Activated CD8-positive, alpha-beta memory T cell treated with anti-CD3 and anti-CD28 coated beads, Interleukin-2, amount 50 U/mL, for 24 hours (primary cell): ENCODE data around the gene NPAS2.

ENCODE experiments used
- DNase-seq: peaks from one replicate; pipeline ENCODE4 v3.0.0-alpha.2; 2020; ENCODE audit errors: extremely low read depth

The NPAS2 gene

DNA sequence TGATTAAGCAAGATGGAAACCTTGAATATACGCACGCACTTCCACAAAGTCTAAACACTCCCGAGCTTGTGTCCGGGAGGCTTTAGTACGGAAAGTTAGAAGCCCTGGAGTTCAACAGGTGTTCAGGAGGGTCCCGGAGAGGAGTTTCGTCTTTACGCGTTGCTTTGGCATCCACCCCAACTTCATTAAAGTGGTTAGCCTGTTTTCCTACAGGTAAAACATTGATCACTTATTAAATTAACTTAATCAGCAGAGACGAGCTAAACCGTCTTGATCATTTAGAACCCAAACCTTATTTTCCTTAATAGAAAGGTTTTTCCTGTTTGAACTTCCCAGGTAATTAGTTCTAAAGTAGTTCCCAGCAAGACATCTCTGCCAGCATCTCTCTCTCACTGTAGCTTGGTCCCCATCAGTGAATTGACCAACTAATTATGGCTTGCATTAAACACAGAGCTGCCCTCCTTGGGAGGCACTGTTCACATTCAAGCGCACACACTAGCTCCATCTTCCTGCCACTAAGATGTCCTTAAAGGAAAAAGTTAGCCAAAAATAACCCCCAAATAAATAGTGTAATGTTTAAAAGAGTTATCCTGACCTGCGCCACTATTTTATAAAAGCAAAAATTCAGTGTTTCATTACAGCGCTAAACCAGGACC lies 1.4 kb downstream of the NPAS2 start:
- no peak for DNase-seq

DNA sequence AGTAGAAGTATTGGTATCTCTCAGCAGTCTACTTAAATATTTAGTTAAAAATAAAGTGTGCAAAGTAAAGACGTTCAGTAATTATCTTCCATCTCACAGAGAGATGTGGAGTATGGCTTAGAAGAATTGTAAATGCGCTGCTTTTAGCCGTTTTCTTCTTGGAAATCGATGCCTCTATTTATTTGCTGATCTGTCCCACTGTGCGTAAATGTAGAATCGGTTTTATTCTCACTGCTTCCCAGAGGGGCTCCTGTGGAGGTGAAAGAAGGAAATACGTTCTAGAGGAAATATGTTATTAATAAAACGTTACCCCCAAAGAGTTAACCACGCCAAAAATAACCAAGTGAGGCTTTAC lies 1.9 kb downstream of the NPAS2 start:
- DNase-seq = no peak

DNA sequence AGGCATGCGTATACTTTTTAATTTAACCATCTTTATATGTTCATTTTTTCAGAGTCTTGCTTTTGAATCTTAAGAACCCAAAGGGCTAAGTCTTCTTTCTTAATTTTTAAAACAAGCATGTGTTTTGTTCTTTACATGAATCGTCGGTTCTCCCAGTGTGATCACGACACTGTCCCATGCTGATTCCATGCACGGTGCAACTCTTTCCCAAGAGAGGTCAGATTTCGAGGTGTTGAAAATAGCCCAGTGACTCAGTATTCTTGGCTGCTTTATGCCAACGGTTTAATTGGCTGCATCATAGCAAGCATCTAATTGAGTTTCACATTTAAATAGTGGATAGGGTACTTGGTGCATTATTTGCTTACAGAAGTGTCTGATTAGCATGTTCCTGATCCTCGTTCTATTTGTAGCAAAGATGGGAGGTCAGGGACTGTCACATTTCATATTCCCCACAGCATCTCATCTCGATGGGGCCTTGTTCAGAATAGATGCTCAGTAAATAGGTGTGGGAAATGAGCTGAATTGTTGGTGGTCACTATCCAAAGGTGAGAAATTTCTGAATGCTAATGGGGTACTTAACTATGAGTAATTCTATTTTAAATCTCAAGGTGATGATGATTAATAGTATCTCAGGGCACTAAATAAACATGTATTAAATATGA lies 2.8 kb downstream of the NPAS2 start:
- no peak for DNase-seq

DNA sequence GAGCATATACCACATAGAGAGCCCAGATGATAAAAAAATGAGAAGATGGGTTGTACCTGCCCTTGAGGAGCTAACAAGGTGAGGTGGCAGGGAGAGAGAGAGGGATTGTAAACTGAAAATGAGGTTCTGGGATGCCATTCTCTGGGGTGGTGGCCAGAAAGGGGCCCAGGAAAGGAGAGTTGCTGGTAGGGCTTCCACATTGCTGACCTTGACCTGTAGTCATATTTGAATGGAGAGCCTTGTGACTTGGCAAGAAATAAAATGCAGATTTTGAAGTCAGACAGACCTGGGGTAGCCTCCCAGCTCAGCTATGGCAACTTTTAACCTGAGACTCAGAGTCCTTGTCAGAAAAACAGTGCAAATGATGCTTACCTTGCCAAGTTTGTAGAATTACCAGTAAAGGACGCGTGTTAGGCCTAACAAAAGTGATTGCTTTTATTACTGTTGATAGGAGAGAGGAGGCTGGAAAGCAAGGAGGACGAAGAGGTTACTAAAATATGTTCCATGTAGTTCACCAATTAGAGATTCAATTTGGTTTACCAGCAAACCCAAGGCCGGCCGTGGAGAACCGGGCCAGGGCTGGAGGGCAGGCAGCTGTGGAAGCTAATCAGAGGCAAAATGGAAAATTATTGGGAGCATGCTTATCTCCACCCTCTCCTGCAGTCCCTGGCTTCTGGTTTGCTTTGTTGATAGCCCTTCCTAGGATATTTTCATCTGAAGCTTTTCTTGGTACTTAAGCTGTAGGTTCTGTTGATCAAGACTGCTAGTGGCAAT lies 3.9 kb downstream of the NPAS2 start:
- no peak for DNase-seq

DNA sequence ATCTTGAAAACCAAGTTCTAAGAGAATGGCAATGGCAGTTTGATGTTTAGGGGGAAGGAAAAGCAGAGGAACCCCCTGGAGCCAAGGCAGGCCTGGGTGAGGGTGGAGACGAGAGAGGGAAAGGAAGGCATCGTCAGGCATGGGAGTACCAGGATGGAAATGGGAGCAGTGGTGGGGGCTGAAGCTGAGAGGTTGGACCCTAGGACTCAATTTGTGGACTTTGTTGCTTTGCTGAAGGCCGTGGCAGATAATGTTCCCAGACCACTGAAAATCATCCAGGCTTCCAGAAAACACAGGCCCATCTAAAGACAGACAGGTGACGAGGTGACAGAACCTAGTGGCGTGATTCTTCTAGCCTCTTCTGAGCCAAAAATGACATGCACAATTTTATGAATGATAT lies 4.9 kb downstream of the NPAS2 start:
- DNase-seq = no peak

DNA sequence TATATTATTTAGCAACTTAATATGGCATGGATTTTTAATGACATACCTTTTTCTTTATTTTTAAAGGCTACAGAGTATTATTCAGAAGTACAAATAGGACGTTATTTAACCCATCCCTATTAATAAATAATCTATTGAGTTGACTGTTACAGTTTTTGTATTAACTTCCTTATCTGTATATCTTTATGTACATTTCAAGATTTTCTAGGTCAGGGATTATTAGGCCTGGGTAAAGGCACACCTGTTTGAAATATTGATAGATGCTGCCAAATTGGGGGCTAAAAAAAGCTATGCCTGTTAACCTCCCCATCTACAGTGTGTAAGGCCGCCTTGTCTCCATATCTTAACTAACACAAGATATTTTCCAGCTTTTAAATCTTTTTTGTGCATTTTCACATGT lies 6.6 kb downstream of the NPAS2 start:
- no peak for DNase-seq

DNA sequence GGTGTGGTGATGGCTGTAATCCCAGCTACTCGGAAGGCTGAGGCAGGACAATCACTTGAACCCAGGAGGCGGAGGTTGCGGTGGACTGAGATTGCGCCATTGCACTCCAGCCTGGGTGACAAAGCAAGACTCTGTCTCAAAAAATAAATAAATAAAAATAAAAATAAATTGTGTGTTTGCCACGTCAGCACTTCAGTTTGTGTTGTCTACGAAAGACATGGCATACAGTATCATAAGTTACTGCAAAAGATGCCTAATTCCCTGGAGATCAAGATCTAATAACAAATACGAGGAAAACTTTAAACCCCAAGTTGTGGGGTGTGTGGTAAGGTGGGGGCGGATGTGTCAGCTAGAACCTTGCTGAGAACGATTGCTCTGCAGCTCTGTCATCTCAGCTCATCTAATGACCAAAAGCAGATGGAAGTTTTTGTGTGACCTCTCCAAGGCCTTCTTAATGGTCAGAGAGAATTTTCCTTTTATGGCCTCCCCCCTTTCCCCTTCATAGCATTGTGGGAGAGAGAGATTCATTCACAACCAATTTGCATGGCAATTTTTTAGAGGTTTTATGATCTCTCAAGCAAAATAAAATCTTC lies 11.3 kb downstream of the NPAS2 start:
- no peak for DNase-seq

DNA sequence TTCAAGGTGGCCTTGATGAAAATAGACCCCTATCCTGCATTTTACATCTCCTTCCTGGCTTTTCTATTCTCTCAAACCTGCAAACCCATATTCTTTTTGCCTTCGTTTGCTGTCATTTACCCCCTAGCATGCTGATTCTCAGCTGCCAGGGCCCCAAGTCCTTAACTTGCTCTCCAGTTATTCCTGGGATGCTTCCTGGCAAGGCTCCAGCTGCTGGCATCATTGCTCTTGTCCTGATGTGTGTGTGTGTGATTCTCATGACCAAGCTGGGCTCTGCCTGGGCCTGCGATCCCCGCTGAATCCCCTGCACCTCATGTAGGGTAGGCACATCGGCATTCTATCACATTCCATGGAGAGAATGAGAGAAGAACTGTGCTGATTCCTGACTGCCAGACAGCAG lies 11.9 kb downstream of the NPAS2 start:
- DNase-seq = no peak

DNA sequence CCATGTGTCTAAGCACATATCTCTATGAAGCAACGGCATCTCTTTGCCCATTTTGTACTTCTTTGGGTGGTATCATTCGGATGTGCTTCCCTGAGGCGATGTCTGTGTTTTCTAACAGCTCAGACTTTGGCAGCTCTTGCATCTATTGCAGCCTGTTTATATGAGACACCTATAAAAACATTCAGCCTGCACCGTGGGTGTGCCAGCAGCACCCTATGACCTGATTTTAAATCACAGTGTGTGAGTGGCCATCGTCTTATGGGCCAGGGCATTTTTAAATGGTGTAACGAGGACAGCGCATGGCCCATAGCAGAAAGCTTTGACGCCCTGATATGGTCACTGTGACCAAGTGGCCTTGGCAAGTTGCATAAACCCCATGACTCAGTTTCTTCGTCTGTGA lies 12.9 kb downstream of the NPAS2 start:
- DNase-seq = no peak

DNA sequence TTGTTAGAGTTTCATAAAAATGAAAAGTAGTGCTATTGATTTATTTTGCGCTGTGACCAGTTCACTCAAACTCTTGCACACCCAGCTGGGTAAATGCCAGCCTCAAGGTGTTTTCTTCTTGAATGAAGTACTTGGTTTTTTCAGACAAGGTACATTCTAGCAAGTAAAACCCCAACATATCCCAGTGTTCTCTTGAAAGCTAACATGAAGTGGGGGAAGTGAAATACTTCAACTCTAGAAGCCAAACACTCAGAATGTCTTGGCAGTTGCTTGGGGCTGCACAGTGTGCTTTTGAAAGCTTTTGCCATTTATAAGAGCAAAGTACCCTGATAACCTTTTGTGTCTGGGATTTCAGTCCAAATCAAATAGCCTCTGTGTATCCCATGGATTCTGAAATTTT lies 13.4 kb downstream of the NPAS2 start:
- no peak for DNase-seq

DNA sequence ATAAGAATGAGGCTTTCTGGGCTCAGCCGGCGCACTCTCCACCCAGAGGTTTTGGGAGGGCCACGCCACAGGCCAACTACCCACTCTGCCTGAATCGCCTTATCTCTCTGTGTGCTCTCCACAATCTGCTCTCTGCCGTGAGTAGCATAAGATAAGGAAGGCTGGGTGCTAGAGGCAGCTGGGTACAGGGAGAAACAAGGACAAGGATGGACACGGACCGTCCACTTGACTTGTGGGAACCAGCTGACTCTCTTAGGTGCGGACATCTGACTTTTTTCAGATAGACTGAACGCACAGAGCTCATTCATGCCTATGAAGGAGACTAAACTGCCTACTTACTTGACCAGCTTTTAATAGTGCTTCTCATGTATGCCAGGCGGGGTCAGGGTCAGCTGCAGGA lies 14.3 kb downstream of the NPAS2 start:
- no peak for DNase-seq

DNA sequence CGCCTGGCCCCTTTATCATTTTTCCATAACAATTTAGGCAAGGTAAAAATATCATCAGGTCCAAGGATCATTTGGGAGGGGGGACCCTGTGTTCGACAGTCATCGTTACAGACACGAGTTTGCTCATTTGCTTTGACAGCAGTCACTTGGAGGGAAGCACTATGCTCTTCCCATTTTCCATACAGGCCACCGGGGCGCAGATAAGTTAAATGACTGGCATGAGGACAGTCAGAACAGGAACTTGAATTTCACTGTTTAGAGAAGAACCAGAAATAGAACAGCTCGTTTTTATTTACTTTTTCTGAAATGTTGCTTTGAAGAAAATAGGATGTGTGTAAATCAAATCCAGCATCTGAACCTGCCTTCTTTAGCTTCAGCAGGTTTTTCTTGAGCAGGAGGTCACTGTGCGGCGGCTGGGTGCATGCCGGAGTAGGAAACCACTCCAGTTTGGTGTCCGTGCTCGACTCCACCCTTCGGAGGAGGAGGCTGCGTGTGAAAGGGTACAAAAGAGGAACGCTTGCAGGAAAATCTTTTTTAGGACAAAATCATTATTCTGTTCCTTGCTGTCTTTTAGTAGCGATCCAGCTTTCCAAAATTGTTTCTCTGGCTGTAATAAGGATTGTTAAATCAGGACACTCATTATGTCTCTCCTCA lies 15.2 kb downstream of the NPAS2 start:
- DNase-seq = no peak

DNA sequence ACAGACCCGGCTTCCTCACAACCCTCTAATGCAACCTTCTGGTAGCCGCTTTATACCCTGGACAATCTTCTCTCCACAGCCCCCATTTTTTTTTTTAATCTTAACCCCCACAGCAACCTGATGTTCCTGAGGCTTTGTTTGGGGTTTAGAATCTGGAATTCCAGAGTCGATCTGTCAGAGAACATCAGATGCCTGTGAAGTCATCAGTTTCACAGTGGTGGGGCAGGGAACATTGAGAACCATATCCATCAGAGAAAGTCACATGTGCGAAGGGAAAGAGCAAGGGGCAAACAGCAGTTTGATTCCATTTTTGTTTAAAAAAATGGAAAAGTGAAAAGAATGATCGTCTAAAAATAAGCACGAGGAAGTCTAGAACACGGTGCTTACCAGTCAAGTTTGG lies 20.6 kb downstream of the NPAS2 start:
- DNase-seq = no peak

DNA sequence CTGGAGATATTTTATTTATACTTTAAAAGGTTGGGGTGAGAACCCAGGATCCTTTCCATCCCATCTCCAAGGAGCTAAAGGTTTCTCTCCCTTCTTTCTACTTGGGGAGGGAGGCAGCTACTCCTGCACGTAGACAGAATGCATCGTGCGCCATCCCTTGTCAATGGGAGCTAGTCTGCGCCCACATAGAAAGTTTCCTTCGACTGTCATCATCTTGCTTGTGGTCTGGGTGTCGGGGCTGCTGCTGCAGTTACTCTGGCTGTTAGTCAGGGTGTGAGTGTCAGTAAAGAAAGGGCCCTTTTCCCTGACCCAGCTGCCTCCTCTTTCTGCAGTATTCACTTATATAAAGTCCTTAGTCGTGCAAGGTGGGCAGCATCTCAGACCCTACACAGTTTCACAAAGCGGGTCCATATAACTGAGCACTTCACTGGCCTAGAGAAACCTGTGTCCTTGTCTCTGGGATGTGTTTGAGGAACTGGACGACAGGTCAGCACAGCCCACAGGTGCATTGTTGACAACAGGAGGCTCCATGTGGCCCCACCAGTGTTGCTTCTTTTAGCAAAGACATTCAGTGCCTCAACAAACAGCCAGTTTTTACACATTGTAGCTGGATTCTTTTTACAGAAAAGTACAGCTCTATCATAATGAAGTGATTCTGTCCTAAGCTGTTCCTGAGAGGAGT lies 22.4 kb downstream of the NPAS2 start:
- DNase-seq = no peak

DNA sequence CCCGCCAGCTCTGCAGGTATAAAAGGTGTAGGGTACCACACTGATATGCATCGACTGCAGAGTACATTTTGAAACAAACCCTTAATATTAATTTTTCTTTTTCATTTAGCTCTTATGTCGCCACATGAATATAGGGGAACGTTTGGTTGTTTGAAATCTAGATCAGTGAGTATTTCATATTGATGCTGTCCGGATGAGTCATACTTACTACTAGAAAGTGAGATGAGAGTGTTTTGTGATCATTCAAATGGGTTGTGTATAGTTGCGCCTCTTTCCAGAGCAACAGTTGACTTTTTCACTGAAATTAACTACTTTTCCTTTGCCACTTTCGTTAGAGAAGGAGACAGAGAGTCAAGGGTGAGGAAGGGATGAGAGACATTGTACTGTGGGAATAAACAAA lies 24.6 kb downstream of the NPAS2 start:
- no peak for DNase-seq

DNA sequence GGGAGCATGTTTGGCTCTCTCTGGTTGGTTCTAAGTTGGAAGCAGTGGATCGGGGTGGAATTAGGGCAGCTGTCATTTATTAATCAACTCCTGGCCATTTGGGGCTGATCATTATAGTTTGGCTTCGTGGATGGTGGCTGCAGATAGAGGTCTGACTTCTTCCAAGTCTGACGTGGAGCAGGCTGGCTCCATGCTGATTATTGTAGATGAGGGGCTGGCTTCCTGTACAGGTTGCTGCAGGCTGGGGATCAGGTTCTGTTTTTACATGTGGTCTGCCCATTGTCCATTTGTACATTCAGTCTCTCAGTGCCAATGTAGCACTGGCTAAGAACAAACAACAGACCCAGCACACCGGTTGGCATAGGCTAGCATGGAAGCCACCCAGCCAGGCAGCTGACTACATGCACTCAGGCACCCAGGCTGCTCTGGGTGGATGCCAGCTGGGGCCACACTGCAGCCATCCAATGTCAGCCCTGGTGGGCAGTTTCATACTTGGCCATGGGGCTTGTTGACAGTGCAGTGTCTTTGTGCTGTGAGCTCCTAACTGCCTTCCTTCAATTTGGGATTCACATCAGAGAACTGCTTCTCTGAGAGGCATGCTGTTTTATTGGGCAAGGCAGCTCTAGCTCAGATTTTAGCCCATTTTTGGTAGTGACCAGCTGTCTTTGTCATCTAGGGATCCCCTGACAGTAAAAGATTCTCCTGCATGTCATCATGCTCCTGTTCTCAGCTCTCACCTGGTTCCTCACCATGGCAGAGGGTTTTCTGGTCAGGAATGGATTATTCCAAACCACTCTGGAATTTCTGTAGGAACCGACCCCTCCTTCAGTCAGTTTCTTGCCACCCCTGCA lies 25.4 kb downstream of the NPAS2 start:
- no peak for DNase-seq

DNA sequence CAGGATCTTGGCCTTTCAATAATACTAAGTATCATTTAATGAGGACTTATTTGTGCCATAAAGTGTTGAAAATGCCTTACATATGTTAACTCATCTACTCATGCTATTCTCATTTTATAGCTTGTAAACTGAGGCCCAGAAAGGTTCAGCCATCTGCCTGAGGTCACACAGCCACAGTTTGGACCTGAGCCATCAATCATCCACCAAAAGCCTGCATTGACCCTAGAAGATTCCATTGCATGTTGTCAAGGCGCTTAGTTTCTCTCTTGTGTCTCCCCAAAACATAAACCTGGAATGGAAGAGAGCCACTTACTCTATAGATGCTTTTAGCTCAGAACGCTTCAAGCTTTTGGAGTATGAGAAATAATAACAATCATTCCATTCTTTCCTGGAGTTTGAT lies 26.8 kb downstream of the NPAS2 start:
- no peak for DNase-seq

DNA sequence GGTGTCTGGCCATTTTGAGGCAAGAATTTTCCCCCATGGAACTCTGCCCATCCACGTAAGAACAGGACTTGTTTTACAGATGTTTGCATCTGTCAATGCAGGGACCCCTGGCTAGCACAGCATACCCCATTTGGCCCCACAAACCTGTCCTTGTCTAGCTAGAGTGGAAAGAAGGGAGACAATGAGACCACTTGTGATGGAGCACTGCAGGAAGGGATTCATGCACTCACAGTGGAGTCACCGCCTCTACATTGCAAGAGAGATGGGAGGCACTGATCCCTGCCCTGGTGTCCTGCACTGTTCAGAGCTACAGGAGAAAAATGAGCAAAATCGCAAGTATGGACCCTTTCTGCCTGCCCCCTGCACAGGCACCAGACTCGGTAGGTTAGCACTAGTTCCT lies 32.5 kb downstream of the NPAS2 start:
- DNase-seq = no peak

DNA sequence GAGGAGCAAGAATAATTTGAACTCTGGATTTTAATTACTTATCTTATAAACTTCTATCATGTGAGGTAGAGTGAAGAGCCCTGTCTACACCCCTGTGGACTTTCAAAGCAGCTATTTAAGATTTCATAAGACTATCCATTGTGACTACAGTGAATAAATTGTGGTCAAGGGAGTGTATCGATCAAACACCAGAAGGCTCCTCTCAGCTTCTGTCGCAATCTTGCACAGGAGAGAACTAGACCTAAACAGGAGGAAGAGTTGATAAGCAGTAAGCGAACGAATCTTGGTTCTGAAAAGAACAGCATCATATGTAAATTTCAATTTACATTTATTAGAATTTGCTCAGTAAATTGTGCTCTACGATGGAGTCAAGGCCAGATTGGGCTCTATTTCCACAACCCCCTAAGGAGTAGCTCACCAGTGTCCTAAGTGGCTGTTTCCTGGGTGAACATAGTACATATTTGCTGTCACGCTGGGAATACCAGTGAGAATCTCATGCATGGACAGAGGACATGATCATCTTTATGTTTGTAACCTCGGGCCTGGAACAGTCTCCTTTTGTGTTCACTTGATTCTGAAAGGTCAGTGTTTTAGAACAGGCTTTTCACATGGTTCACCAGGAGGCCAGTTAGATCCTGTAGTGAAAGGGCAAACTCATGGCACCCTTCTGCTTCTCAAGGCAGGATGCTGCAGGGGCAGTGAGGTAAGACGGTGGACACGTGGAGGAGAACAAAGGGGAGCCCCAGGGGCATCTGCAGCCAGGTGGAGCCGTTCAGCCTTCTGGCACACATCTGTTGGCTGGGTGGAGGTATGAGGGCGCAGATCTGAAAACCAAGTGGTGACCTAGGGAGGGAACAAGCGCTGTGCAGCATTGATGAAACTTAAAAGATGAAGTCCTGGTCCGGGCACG lies 33.3 kb downstream of the NPAS2 start:
- DNase-seq = no peak
